Heart right ventricle (tissue), 16 donors: ENCODE data around the gene CARD9. TPM values are rescaled to one million over a fixed set of nuclear protein-coding genes. Genes with fewer than 3 reads are reported as not detected.

Experiments
- ATAC-seq, 8 donors: fragments of 200-7000 bp; cut with Tn5 transposase; one replicate each; pipeline ENCODE4 v1.9.1; 2020; ENCODE audit warnings: mild to moderate bottlenecking in 8 of 8, moderate library complexity in 8 of 8, moderate number of reproducible peaks in 1 of 8
- DNase-seq, 2 donors: peaks; one replicate each; pipeline ENCODE4 v3.0.0-alpha.2; 2020
- H3K27ac ChIP-seq, 10 donors: fragments of 200-600 bp; sonication (generic) in 2 of 10; one replicate each; pipeline versions ENCODE4 v1.5.0 to v1.8.0; 2020 to 2022; ENCODE audit warnings: mild to moderate bottlenecking in 3 of 10
- H3K27me3 ChIP-seq, 7 donors: fragments of 200-600 bp; one replicate each; pipeline ENCODE4 v1.8.0; 2021 to 2022; ENCODE audit warnings: mild to moderate bottlenecking in 2 of 7
- H3K36me3 ChIP-seq, 9 donors: fragments of 200-600 bp; sonication (generic) in 1 of 9; one replicate each; pipeline versions ENCODE4 v1.5.0 to v1.8.0; 2020 to 2022; ENCODE audit warnings: mild to moderate bottlenecking in 2 of 9
- H3K4me1 ChIP-seq, 9 donors: fragments of 200-600 bp; sonication (generic) in 1 of 9; one replicate each; pipeline versions ENCODE4 v1.5.0 to v1.8.0; 2020 to 2022; ENCODE audit warnings: mild to moderate bottlenecking in 4 of 9
- H3K4me3 ChIP-seq, 10 donors: fragments of 200-600 bp; sonication (generic) in 2 of 10; one replicate each; pipeline versions ENCODE4 v1.5.0 to v1.8.0; 2020 to 2022; ENCODE audit warnings: mild to moderate bottlenecking in 7 of 10, moderate library complexity in 2 of 10
- H3K9me3 ChIP-seq, 11 donors: fragments of 200-600 bp in 10 of 11; sonication (generic) in 2 of 11; one replicate each; pipeline versions ENCODE4 v1.5.0 to v1.8.0; 2013 to 2022; ENCODE audit warnings: mild to moderate bottlenecking in 2 of 11, control low read depth in 1 of 11, moderate library complexity in 1 of 11
- CTCF ChIP-seq, 9 donors: fragments of 200-600 bp; sonication (generic) in 2 of 9; IDR thresholded peaks; one replicate each; pipeline versions ENCODE4 v1.5.0 to v1.8.0; 2021 to 2022; ENCODE audit warnings: antibody characterized with exemption in 9 of 9, mild to moderate bottlenecking in 5 of 9, moderate library complexity in 1 of 9
- WGBS, 2 donors: extraction: QIAGEN DNeasy Blood & Tissue Kit; methylation state at CpG; one replicate each; pipeline ENCODE4 v1.1.7; 2013; ENCODE audit warnings: inconsistent platforms in 1 of 2; 5-methylcytosine and 5-hydroxymethylcytosine counted together
- intact Hi-C, 10 donors: fragments of 100-400 bp; cut with DNase I; formaldehyde crosslinking; loops; one replicate each; pipeline versions ENCODE4 v1.11.1 to v1.14.2; 2022
- polyA plus RNA-seq, 2 donors: library from polyadenylated mRNA; stranded (reverse); fragments of 200-250 nt; gene quantifications; one replicate each; pipeline ENCODE4 v1.2.3, GENCODE V29; 2013
- total RNA-seq, 10 donors: library from RNA; stranded (reverse); fragmentation: NEBNext Ultra II Directional in 3 of 10; extraction: Animal tissue kit (Norgen Biotek cat#: 25700) in 3 of 10; gene quantifications; one replicate each; pipeline versions ENCODE4 v1.2.1 to v1.2.4, GENCODE V29; 2021 to 2023
- donor health status: Arrhythmogenic right ventricular cardiomyopathy.
- donor health status: ischemic (EF 13 %, LVEDD 7.1; RV severe dilation, severe dysfunction).
- donor health status: healthy with polysubstance abuse.
- donor health status: DM: no; HTN: yes; CAD: no.
- donor health status: DM: no; HTN: no; CAD: no.
- donor health status: ischemic (EF 25% LVEDD 6.9; RV normal size, moderate dysfunction).
- donor health status: ischemic (EF 25% LVEDD 5.7; RV mildly dilated, moderate dysfunction).
- donor health status: healthy.
- donor health status: DM: yes; HTN: yes; CAD: no.
- donor health status: Ischemic cardiomyopathy.
- donor health status: ischemic (EF 35%, LVEDD 5.7; RV mildly dilated, moderate dysfunction).
- donor health status: nonischemic (EF 11% LVEDD 7.7; RV severe dilation, severe dysfunction).
- donor health status: DM: yes; HTN: yes; CAD: no.
- donor health status: PGD.
- donor health status: ischemic (EF 29% LVEDD 5.4; RV normal size, mild dysfunction).
- donor health status: nonischemic (EF 23%, LVEDD 6.1; RV moderate dilation, normal function).

The CARD9 gene
- total and polyA plus RNA-seq, 12 donors: 0.21 to 2.0 (median 1.1) TPM; not detected in 1

GRCh38 chr9:136355616-136356557, 17.6 kb downstream of the CARD9 start:
- ATAC-seq (no peak), DNase-seq (no peak)
- WGBS, 2 donors: 62 to 74% methylated on average over 54 of the region's 54 CpGs
- H3K4me1 ChIP-seq: peaks cover 5 to 46% (median 26%) of the 10 kb centered on the region in 9 donors
- intact Hi-C loops: no loop called here
- H3K27me3 ChIP-seq: no peaks in the 10 kb centered on the region
- peaks cover 0 to 40% (median 0%) of the 10 kb centered on the region in 9 donors for H3K36me3 ChIP-seq
- H3K27ac ChIP-seq: peak overlapping the region in 7 of 10 donors; percentile 61 to 71 (median 68)
- peak overlapping the region in 6 of 10 donors; percentile 3 to 38 (median 35) for H3K4me3 ChIP-seq
- no peaks in the 10 kb centered on the region for H3K9me3 ChIP-seq
- TF ChIP-seq CTCF (IDR thresholded peaks at IDR 0.05): no peak

- DNase-seq (peak; percentile 74 to 78), ATAC-seq (peak; percentile 53 to 84 (median 68))
- no peaks in the 10 kb centered on the region for H3K27me3 ChIP-seq
- TF ChIP-seq CTCF (IDR thresholded peaks at IDR 0.05): no peak
- H3K4me3 ChIP-seq: peak overlapping the region in 5 of 10 donors; percentile 11 to 26 (median 20)
- 35 to 43% methylated on average over 14 to 17 of the region's 17 CpGs for WGBS, 2 donors
- peaks cover 5 to 39% (median 22%) of the 10 kb centered on the region in 9 donors for H3K4me1 ChIP-seq
- intact Hi-C loops: no loop called here
- H3K27ac ChIP-seq: peak overlapping the region; percentile 72 to 93 (median 84)
- H3K36me3 ChIP-seq: peaks cover 0 to 47% (median 0%) of the 10 kb centered on the region in 9 donors
- H3K9me3 ChIP-seq: no peaks in the 10 kb centered on the region
Measured at GRCh38 chr9:136354592-136355085, 18.8 kb downstream of the CARD9 start.

- Histone ChIP-seq H3K27me3 (no peaks in the 10 kb centered on the region), H3K9me3 (no peaks in the 10 kb centered on the region), H3K4me1 (peaks cover 5 to 37% (median 22%) of the 10 kb centered on the region in 9 donors), H3K4me3 (peak overlapping the region in 4 of 10 donors; percentile 9 to 26 (median 20)), H3K36me3 (peaks cover 0 to 50% (median 0%) of the 10 kb centered on the region in 9 donors), H3K27ac (peak overlapping the region; percentile 72 to 93 (median 84))
- intact Hi-C loops: no loop called here
- no peak for TF ChIP-seq CTCF (IDR thresholded peaks at IDR 0.05)
- ATAC-seq (peak; percentile 1 to 36 (median 12)), DNase-seq (no peak)
- 52 to 61% methylated on average over 13 of the region's 13 CpGs for WGBS, 2 donors
Measured at GRCh38 chr9:136353757-136354488, 19.5 kb downstream of the CARD9 start.

GRCh38 chr9:136353088-136353487, 20.4 kb downstream of the CARD9 start:
- peak overlapping the region in 9 of 10 donors; percentile 22 to 93 (median 86) for H3K27ac ChIP-seq
- DNase-seq: no peak
- peaks cover 0 to 46% (median 0%) of the 10 kb centered on the region in 9 donors for H3K36me3 ChIP-seq
- no peak for ATAC-seq
- H3K4me1 ChIP-seq: peaks cover 5 to 36% (median 22%) of the 10 kb centered on the region in 9 donors
- no peaks in the 10 kb centered on the region for H3K27me3 ChIP-seq
- peak overlapping the region in 7 of 10 donors; percentile 5 to 26 (median 16) for H3K4me3 ChIP-seq
- H3K9me3 ChIP-seq: no peaks in the 10 kb centered on the region
- WGBS, 2 donors: 80 to 85% methylated on average over 11 of the region's 11 CpGs
- no peak for TF ChIP-seq CTCF (IDR thresholded peaks at IDR 0.05)
- intact Hi-C loops: no loop called here
